ENCODE measurements around the gene KDM4B. TPM values are rescaled to one million over a fixed set of nuclear protein-coding genes. Genes with fewer than 3 reads are reported as not detected.

The KDM4B gene
- total and polyA plus RNA-seq, 4 experiments from 2014 or later = 3.2 to 50.4 (median 29.9) TPM

DNA sequence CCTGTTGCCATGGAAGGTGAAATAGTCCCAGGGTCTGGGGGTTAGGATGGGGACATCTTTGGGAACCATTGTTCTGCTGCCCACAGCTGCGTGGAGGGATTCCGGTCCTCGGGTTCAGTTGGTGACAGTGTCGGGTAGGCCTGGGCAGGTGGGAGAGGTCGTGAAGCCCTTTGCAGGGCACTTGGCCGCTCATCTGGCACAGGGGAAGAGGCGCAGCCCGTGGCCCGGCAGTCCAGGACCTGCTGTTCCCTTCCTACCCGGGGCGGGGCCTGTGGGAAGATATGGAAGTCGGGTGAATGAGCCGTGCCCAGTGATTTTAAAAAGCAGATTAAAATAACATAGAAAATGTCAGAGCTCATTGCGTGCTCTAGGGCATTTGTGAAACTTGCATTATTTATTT is 44.8 kb downstream of the KDM4B start:
- H3K4me3 Mint-ChIP-seq = no peak overlapping the region
- peaks cover 0 to 8% of the 10 kb centered on the region in 2 donors for H3K36me3 Mint-ChIP-seq

GRCh38 chr19:5014941-5015340 is 46.0 kb downstream of the KDM4B start:
- Mint-ChIP-seq H3K9me3 (peaks cover 0 to 2% (median 0%) of the 10 kb centered on the region in 8 donors), H3K27me3 (no peaks in the 10 kb centered on the region), H3K4me3 (no peak overlapping the region), H3K27ac (no peak overlapping the region), H3K36me3 (peaks cover 0 to 8% of the 10 kb centered on the region in 2 donors), H3K4me1 (peaks cover 0 to 4% (median under 1%) of the 10 kb centered on the region in 4 donors)
- no peaks in the 10 kb centered on the region for H3K27me3 ChIP-seq (ENCODE audit: insufficient read depth, low read length)
- no peak overlapping the region for H3K27ac ChIP-seq (ENCODE audit: low read depth, low read length)
- no peaks in the 10 kb centered on the region for H3K4me1 ChIP-seq (ENCODE audit: insufficient read depth, low read length)
- no peak for DNase-seq
- H3K9me3 ChIP-seq (ENCODE audit: control insufficient read depth in 1 of 2, low read length in 2 of 2) = no peaks in the 10 kb centered on the region
- CTCF ChIA-PET (ENCODE audit: partially characterized antibody) = interaction anchor here (1.3 to 1.5 kb wide), 2 partner anchors 14 to 16 kb away, joined by 4 to 5 read pairs; no protein-coding TSS in a partner anchor
- intact Hi-C loops (cut with micrococcal nuclease) = no loop called here
- POLR2A ChIA-PET (ENCODE audit: partially characterized antibody) = no interaction called here
- peaks cover 14% of the 10 kb centered on the region for H3K36me3 ChIP-seq (ENCODE audit: insufficient read depth, low read length)
- no peak overlapping the region for H3K4me3 ChIP-seq (ENCODE audit: low read length in 2 of 2)

More for the DNA sequence above, 44.8 kb downstream of the KDM4B start:
- H3K4me1 Mint-ChIP-seq = peaks cover 0 to 4% (median under 1%) of the 10 kb centered on the region in 4 donors
- peaks cover 12% of the 10 kb centered on the region for H3K36me3 ChIP-seq (ENCODE audit: insufficient read depth, low read length)
- H3K4me1 ChIP-seq (ENCODE audit: insufficient read depth, low read length) = no peaks in the 10 kb centered on the region
- H3K27ac ChIP-seq (ENCODE audit: low read depth, low read length) = no peak overlapping the region
- no peaks in the 10 kb centered on the region for H3K9me3 ChIP-seq (ENCODE audit: control insufficient read depth in 1 of 2, low read length in 2 of 2)
- CTCF ChIA-PET (ENCODE audit: partially characterized antibody) = interaction anchor here (1.3 kb wide), 1 partner anchor 13 kb away, joined by 4 read pairs; no protein-coding TSS in a partner anchor
- H3K27me3 Mint-ChIP-seq = no peaks in the 10 kb centered on the region
- H3K27me3 ChIP-seq (ENCODE audit: insufficient read depth, low read length) = no peaks in the 10 kb centered on the region
- no peak overlapping the region for H3K4me3 ChIP-seq (ENCODE audit: low read length in 2 of 2)
- intact Hi-C loops (cut with micrococcal nuclease) = no loop called here
- no peak overlapping the region for H3K27ac Mint-ChIP-seq
- H3K9me3 Mint-ChIP-seq = peaks cover 0 to 2% (median 0%) of the 10 kb centered on the region in 8 donors
- POLR2A ChIA-PET (ENCODE audit: partially characterized antibody) = no interaction called here
- no peak for DNase-seq

DNA sequence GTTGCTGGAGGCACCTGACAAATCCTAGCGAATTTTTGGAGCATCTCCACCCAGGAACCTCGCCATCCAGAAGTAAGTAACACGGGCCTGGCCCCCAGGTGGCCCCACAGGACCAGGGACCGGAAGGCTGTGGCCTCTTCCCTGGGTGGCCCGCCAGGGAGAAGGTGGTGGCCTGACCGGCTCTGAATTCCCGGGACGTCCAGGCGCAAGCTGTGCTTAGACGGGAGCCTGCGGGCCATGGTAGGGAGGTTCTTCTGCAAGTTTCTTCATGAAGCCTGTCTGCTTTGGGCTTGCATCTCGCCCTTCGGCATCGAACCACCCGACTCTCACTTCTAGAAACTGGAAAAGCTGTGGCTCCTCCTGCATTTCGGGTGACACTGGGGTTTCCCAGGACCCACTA is 47.4 kb downstream of the KDM4B start:
- no peaks in the 10 kb centered on the region for H3K27me3 ChIP-seq (ENCODE audit: insufficient read depth, low read length)
- Mint-ChIP-seq H3K4me3 (no peak overlapping the region), H3K27ac (no peak overlapping the region), H3K4me1 (peaks cover 0 to 4% (median 1%) of the 10 kb centered on the region in 4 donors), H3K36me3 (peaks cover 0 to 10% of the 10 kb centered on the region in 2 donors), H3K27me3 (no peaks in the 10 kb centered on the region), H3K9me3 (no peaks in the 10 kb centered on the region)
- no peaks in the 10 kb centered on the region for H3K4me1 ChIP-seq (ENCODE audit: insufficient read depth, low read length)
- no peak overlapping the region for H3K27ac ChIP-seq (ENCODE audit: low read depth, low read length)
- ChIA-PET POLR2A (ENCODE audit: partially characterized antibody) (no interaction called here), CTCF (ENCODE audit: partially characterized antibody) (interaction anchor here (1.0 kb wide), 1 partner anchor 18 kb away, joined by 3 read pairs; no protein-coding TSS in a partner anchor)
- no peaks in the 10 kb centered on the region for H3K9me3 ChIP-seq (ENCODE audit: control insufficient read depth in 1 of 2, low read length in 2 of 2)
- no peak for DNase-seq
- intact Hi-C loops (cut with micrococcal nuclease) = no loop called here
- H3K36me3 ChIP-seq (ENCODE audit: insufficient read depth, low read length) = peaks cover 14% of the 10 kb centered on the region
- no peak overlapping the region for H3K4me3 ChIP-seq (ENCODE audit: low read length in 2 of 2)

DNA sequence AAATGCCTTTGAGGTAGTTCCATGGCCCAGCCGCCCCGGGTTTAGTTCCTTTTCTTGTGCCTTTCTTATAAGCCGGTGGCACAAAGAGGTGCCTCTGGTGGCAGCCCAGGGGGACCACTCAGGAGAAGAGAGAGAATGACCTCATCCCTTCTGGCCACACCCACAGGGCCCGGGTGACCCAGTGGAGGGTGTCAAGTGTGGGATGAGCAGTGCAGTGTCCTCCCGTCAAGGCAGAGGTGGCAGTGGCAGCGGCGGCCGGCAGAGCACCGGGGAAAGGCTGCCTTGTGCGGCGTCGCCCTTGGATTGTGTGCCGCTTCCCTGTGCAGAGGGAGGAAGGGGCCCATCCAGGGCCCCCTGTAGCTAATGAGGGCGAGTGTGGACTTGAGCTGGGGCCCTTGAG is 47.9 kb downstream of the KDM4B start:
- CTCF ChIA-PET (ENCODE audit: partially characterized antibody) = interaction anchor here (1.0 to 1.5 kb wide), 2 partner anchors 12 to 17 kb away, joined by 3 to 5 read pairs; no protein-coding TSS in a partner anchor
- Histone ChIP-seq H3K36me3 (ENCODE audit: insufficient read depth, low read length) (peaks cover 14% of the 10 kb centered on the region), H3K4me1 (ENCODE audit: insufficient read depth, low read length) (no peaks in the 10 kb centered on the region)

GRCh38 chr19:5017235-5017634 is 48.3 kb downstream of the KDM4B start:
- Mint-ChIP-seq H3K4me3 (no peak overlapping the region), H3K4me1 (peaks cover 0 to 9% (median 1%) of the 10 kb centered on the region in 4 donors), H3K36me3 (peaks cover 0 to 10% of the 10 kb centered on the region in 2 donors), H3K27ac (peak overlapping the region in 1 of 7 donors; percentile 10), H3K27me3 (no peaks in the 10 kb centered on the region), H3K9me3 (no peaks in the 10 kb centered on the region)
- Histone ChIP-seq H3K27me3 (ENCODE audit: insufficient read depth, low read length) (no peaks in the 10 kb centered on the region), H3K27ac (ENCODE audit: low read depth, low read length) (no peak overlapping the region), H3K9me3 (ENCODE audit: control insufficient read depth in 1 of 2, low read length in 2 of 2) (no peaks in the 10 kb centered on the region), H3K36me3 (ENCODE audit: insufficient read depth, low read length) (peaks cover 14% of the 10 kb centered on the region), H3K4me1 (ENCODE audit: insufficient read depth, low read length) (no peaks in the 10 kb centered on the region), H3K4me3 (ENCODE audit: low read length in 2 of 2) (no peak overlapping the region)
- intact Hi-C loops (cut with micrococcal nuclease) = no loop called here
- POLR2A ChIA-PET (ENCODE audit: partially characterized antibody) = no interaction called here
- DNase-seq = no peak
- CTCF ChIA-PET (ENCODE audit: partially characterized antibody) = interaction anchor here (1.0 to 1.5 kb wide), 2 partner anchors 11 to 17 kb away, joined by 3 to 5 read pairs; no protein-coding TSS in a partner anchor

More for the DNA sequence above, 47.9 kb downstream of the KDM4B start:
- H3K27ac ChIP-seq (ENCODE audit: low read depth, low read length) = no peak overlapping the region
- H3K4me1 Mint-ChIP-seq = peaks cover 0 to 5% (median 1%) of the 10 kb centered on the region in 4 donors
- intact Hi-C loops (cut with micrococcal nuclease) = no loop called here
- no peak overlapping the region for H3K4me3 ChIP-seq (ENCODE audit: low read length in 2 of 2)
- no peaks in the 10 kb centered on the region for H3K9me3 ChIP-seq (ENCODE audit: control insufficient read depth in 1 of 2, low read length in 2 of 2)
- no peaks in the 10 kb centered on the region for H3K27me3 ChIP-seq (ENCODE audit: insufficient read depth, low read length)
- no peaks in the 10 kb centered on the region for H3K27me3 Mint-ChIP-seq
- H3K4me3 Mint-ChIP-seq = no peak overlapping the region
- no peak for DNase-seq
- no peak overlapping the region for H3K27ac Mint-ChIP-seq
- no peaks in the 10 kb centered on the region for H3K9me3 Mint-ChIP-seq
- peaks cover 0 to 10% of the 10 kb centered on the region in 2 donors for H3K36me3 Mint-ChIP-seq
- POLR2A ChIA-PET (ENCODE audit: partially characterized antibody) = no interaction called here

GRCh38 chr19:5018224-5019015 is 49.5 kb downstream of the KDM4B start:
- no peak overlapping the region for H3K27ac Mint-ChIP-seq

DNA sequence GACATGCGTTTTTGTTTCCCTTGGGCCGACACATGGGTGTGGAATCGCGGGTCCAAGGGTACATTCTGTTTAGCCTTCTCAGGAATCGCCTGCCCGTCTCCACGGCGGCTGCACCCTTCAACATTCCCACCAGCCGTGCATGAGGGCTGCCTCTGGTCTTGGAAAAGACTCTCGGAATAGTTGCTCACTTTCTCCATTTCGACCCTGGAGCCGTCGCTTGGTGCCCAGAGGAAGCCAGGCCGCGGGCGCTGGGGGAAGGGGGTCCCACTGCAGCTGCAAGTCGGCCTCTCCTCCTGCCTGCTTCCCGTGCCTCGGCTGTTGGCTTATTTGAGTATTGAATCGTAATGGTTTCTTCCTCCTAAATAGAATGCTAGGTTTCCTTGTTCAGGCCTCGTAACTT is 51.5 kb downstream of the KDM4B start:
- H3K4me3 Mint-ChIP-seq = no peak overlapping the region
- no peaks in the 10 kb centered on the region for H3K9me3 Mint-ChIP-seq
- H3K27ac Mint-ChIP-seq = no peak overlapping the region
- ChIA-PET CTCF (ENCODE audit: partially characterized antibody) (no interaction called here), POLR2A (ENCODE audit: partially characterized antibody) (no interaction called here)
- no peaks in the 10 kb centered on the region for H3K4me1 ChIP-seq (ENCODE audit: insufficient read depth, low read length)
- no peak overlapping the region for H3K4me3 ChIP-seq (ENCODE audit: low read length in 2 of 2)
- no peaks in the 10 kb centered on the region for H3K27me3 ChIP-seq (ENCODE audit: insufficient read depth, low read length)
- no peaks in the 10 kb centered on the region for H3K27me3 Mint-ChIP-seq
- peaks cover 0 to 19% (median 3%) of the 10 kb centered on the region in 4 donors for H3K4me1 Mint-ChIP-seq
- intact Hi-C loops (cut with micrococcal nuclease) = no loop called here
- H3K36me3 Mint-ChIP-seq = peaks cover 0 to 10% of the 10 kb centered on the region in 2 donors
- no peak for DNase-seq
- no peak overlapping the region for H3K27ac ChIP-seq (ENCODE audit: low read depth, low read length)
- peaks cover 14% of the 10 kb centered on the region for H3K36me3 ChIP-seq (ENCODE audit: insufficient read depth, low read length)
- no peaks in the 10 kb centered on the region for H3K9me3 ChIP-seq (ENCODE audit: control insufficient read depth in 1 of 2, low read length in 2 of 2)

More at GRCh38 chr19:5018224-5019015, 49.5 kb downstream of the KDM4B start:
- Mint-ChIP-seq H3K36me3 (peaks cover 0 to 10% of the 10 kb centered on the region in 2 donors), H3K4me3 (no peak overlapping the region), H3K9me3 (no peaks in the 10 kb centered on the region), H3K27me3 (no peaks in the 10 kb centered on the region), H3K4me1 (peaks cover 0 to 19% (median 3%) of the 10 kb centered on the region in 4 donors)
- H3K36me3 ChIP-seq (ENCODE audit: insufficient read depth, low read length) = peaks cover 14% of the 10 kb centered on the region
- CTCF ChIA-PET (ENCODE audit: partially characterized antibody) = no interaction called here
- H3K4me1 ChIP-seq (ENCODE audit: insufficient read depth, low read length) = no peaks in the 10 kb centered on the region
- DNase-seq = no peak
- intact Hi-C loops (cut with micrococcal nuclease) = no loop called here
- no peaks in the 10 kb centered on the region for H3K27me3 ChIP-seq (ENCODE audit: insufficient read depth, low read length)
- POLR2A ChIA-PET (ENCODE audit: partially characterized antibody) = no interaction called here
- no peak overlapping the region for H3K4me3 ChIP-seq (ENCODE audit: low read length in 2 of 2)
- no peaks in the 10 kb centered on the region for H3K9me3 ChIP-seq (ENCODE audit: control insufficient read depth in 1 of 2, low read length in 2 of 2)
- H3K27ac ChIP-seq (ENCODE audit: low read depth, low read length) = no peak overlapping the region

Measured in CD4-positive, alpha-beta memory T cell (primary cell).